ENCODE results near the gene ABLIM1.

ABLIM1 gene

DNA sequence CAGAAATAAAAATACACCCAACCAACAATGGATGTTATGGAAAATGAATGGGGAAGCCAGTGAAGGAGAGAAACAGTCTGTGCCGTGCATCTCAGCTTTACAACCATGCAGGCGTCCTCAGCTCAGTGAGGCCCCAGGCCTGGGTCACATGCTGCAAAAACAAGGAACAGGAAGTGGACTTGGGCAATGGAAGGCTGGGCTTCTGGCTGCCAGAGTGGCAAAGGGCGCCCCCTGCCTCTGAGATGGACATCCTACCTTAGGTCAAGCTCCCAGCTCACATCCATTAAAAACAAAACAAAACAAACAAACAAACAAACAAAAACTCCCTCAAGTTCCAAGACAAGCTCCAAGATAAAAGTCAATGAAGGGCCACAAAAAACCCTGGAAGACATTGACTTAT, 199.1 kb downstream of the ABLIM1 start:
- no peaks in the 10 kb centered on the region for H3K36me3 ChIP-seq (replicated peaks; ENCODE audit: insufficient read depth, low read length)
- no peak overlapping the region for H3K4me3 ChIP-seq (ENCODE audit: low read length)
- H3F3A ChIP-seq (ENCODE audit: insufficient read depth, low read length), result no peaks in the 10 kb centered on the region
- no peaks in the 10 kb centered on the region for H3K79me2 ChIP-seq (ENCODE audit: low read length)
- H3K4me1 ChIP-seq (ENCODE audit: low read length), result no peaks in the 10 kb centered on the region
- H3K27me3 ChIP-seq (replicated peaks; ENCODE audit: insufficient read depth, low read length), result no peaks in the 10 kb centered on the region
- no peaks in the 10 kb centered on the region for H4K20me1 ChIP-seq (ENCODE audit: insufficient read depth, low read length)
- H2AFZ ChIP-seq (ENCODE audit: low read length), result no peak overlapping the region
- H3K9ac ChIP-seq (ENCODE audit: low read length), result no peak overlapping the region
- TF ChIP-seq EZH2 (optimal IDR thresholded peaks at IDR 0.05; ENCODE audit: low read depth, low read length) (no peak), EZH2phosphoT487 (IDR thresholded peaks at IDR 0.05; ENCODE audit: low read length) (no peak)
- TF ChIP-seq, protein P1, sequence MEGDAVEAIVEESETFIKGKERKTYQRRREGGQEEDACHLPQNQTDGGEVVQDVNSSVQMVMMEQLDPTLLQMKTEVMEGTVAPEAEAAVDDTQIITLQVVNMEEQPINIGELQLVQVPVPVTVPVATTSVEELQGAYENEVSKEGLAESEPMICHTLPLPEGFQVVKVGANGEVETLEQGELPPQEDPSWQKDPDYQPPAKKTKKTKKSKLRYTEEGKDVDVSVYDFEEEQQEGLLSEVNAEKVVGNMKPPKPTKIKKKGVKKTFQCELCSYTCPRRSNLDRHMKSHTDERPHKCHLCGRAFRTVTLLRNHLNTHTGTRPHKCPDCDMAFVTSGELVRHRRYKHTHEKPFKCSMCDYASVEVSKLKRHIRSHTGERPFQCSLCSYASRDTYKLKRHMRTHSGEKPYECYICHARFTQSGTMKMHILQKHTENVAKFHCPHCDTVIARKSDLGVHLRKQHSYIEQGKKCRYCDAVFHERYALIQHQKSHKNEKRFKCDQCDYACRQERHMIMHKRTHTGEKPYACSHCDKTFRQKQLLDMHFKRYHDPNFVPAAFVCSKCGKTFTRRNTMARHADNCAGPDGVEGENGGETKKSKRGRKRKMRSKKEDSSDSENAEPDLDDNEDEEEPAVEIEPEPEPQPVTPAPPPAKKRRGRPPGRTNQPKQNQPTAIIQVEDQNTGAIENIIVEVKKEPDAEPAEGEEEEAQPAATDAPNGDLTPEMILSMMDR (IDR thresholded peaks at IDR 0.05; ENCODE audit: low read length), result peak; percentile 48
- no peaks in the 10 kb centered on the region for H3K9me2 ChIP-seq (replicated peaks; ENCODE audit: insufficient read depth, low read length)
- peak; percentile 30 for DNase-seq
- H3K27ac ChIP-seq (ENCODE audit: low read length), result no peak overlapping the region
- H3K9me3 ChIP-seq (replicated peaks; ENCODE audit: insufficient read depth, low read length), result no peaks in the 10 kb centered on the region
- no peak overlapping the region for H3K4me2 ChIP-seq (ENCODE audit: low read depth, low read length)

DNA sequence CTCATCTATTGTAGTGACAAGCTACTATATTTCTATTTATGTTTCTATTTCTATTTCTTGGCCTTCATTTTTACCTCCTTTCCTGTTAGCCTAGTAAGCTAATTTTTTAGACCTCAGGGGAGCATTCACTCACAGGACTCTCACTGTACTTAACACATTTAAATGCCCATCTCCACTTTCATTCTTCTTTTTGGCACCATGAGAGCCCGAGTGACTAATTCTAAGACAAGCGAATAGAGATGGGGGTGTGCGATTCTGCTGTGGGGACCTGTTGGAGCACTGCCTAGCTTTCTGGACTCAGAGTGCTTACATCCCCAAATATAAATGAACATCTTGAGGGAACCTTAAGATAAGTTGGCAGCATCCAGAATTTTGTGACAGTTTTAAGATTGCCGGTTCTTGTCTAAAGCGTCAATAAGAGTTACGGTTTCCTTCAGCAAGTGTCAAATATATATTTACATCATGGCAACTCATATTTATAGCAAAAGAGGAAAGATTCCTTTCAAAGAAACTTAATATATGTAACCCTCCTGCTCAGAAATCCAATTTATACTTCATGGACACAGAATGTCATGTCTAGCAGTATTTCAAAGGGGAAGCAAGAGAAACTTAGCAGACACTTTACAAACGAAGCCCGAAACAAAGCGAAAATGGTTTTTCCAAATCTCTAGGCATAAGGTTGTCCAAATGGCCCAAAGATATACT, 199.7 kb downstream of the ABLIM1 start:
- H3K4me3 ChIP-seq (ENCODE audit: low read length), result no peak overlapping the region
- H2AFZ ChIP-seq (ENCODE audit: low read length), result no peak overlapping the region
- H3K9me3 ChIP-seq (replicated peaks; ENCODE audit: insufficient read depth, low read length), result no peaks in the 10 kb centered on the region
- no peak for DNase-seq
- no peak overlapping the region for H3K4me2 ChIP-seq (ENCODE audit: low read depth, low read length)
- TF ChIP-seq EZH2 (optimal IDR thresholded peaks at IDR 0.05; ENCODE audit: low read depth, low read length) (no peak), EZH2phosphoT487 (IDR thresholded peaks at IDR 0.05; ENCODE audit: low read length) (no peak)
- TF ChIP-seq, protein P1 (IDR thresholded peaks at IDR 0.05; ENCODE audit: low read length), result no peak
- no peaks in the 10 kb centered on the region for H3K36me3 ChIP-seq (replicated peaks; ENCODE audit: insufficient read depth, low read length)
- no peaks in the 10 kb centered on the region for H3K79me2 ChIP-seq (ENCODE audit: low read length)
- H4K20me1 ChIP-seq (ENCODE audit: insufficient read depth, low read length), result no peaks in the 10 kb centered on the region
- H3K9ac ChIP-seq (ENCODE audit: low read length), result no peak overlapping the region
- H3K27me3 ChIP-seq (replicated peaks; ENCODE audit: insufficient read depth, low read length), result no peaks in the 10 kb centered on the region
- no peaks in the 10 kb centered on the region for H3F3A ChIP-seq (ENCODE audit: insufficient read depth, low read length)
- H3K4me1 ChIP-seq (ENCODE audit: low read length), result no peaks in the 10 kb centered on the region
- H3K27ac ChIP-seq (ENCODE audit: low read length), result no peak overlapping the region
- no peaks in the 10 kb centered on the region for H3K9me2 ChIP-seq (replicated peaks; ENCODE audit: insufficient read depth, low read length)

DNA sequence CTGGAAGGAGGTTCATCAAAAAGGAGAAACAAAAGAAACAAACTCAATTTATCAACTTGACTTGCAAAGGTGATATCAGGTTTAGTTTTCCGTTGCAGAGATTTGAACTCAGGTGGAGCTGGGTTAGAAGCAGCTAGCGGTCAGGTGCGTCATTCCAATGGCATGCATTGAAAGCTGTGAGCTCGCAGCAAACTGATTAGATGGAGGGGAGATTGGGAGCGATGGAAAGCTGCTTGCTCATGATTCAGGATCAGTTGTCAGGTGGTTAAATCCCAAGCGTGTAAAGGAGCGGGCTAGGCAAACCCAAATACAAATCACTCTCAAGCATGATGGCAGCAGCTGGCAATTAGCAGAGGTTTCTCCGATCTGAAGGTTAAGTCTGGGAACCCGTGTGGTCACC, 204.5 kb downstream of the ABLIM1 start:
- Histone ChIP-seq H3K36me3 (replicated peaks; ENCODE audit: insufficient read depth, low read length) (no peaks in the 10 kb centered on the region), H2AFZ (ENCODE audit: low read length) (no peak overlapping the region), H3K9me3 (replicated peaks; ENCODE audit: insufficient read depth, low read length) (no peaks in the 10 kb centered on the region), H3K9me2 (replicated peaks; ENCODE audit: insufficient read depth, low read length) (no peaks in the 10 kb centered on the region), H3K27ac (ENCODE audit: low read length) (no peak overlapping the region), H3K27me3 (replicated peaks; ENCODE audit: insufficient read depth, low read length) (no peaks in the 10 kb centered on the region), H3K4me3 (ENCODE audit: low read length) (no peak overlapping the region), H3K4me1 (ENCODE audit: low read length) (no peaks in the 10 kb centered on the region), H4K20me1 (ENCODE audit: insufficient read depth, low read length) (no peaks in the 10 kb centered on the region), H3K79me2 (ENCODE audit: low read length) (no peaks in the 10 kb centered on the region), H3F3A (ENCODE audit: insufficient read depth, low read length) (no peaks in the 10 kb centered on the region), H3K4me2 (ENCODE audit: low read depth, low read length) (no peak overlapping the region), H3K9ac (ENCODE audit: low read length) (no peak overlapping the region)
- no peak for DNase-seq
- TF ChIP-seq EZH2phosphoT487 (IDR thresholded peaks at IDR 0.05; ENCODE audit: low read length) (no peak), EZH2 (optimal IDR thresholded peaks at IDR 0.05; ENCODE audit: low read depth, low read length) (no peak)
- TF ChIP-seq, protein P1 (IDR thresholded peaks at IDR 0.05; ENCODE audit: low read length), result no peak

Measured in MM.1S (cell line).